Measurements from ENCODE around the gene SLC6A12.

SLC6A12 gene

GRCh38 chr12:174124-174523 lies 39.8 kb downstream of the SLC6A12 start:
- TF ChIP-seq CTCF (IDR thresholded peaks at IDR 0.05; ENCODE audit: low read depth, low read length, missing control alignments): no peak
- no peak overlapping the region for H3K4me3 ChIP-seq (ENCODE audit: low read depth, low read length)
- no peaks in the 10 kb centered on the region for H3K36me3 ChIP-seq (replicated peaks)
- DNase-seq: no peak
- in situ Hi-C loops (cut with HindIII; ENCODE audit: low pct_ligation_motif_present, low sequenced_read_pairs): no loop called here
- no peaks in the 10 kb centered on the region for H3K27me3 ChIP-seq (replicated peaks)
- H3K27ac ChIP-seq: no peak overlapping the region

GRCh38 chr12:172732-173161 lies 41.2 kb downstream of the SLC6A12 start:
- H3K27me3 ChIP-seq (replicated peaks): no peaks in the 10 kb centered on the region
- in situ Hi-C loops (cut with HindIII; ENCODE audit: low pct_ligation_motif_present, low sequenced_read_pairs): no loop called here

GRCh38 chr12:171743-172676 lies 41.9 kb downstream of the SLC6A12 start:
- DNase-seq: no peak
- H3K27me3 ChIP-seq (replicated peaks): no peaks in the 10 kb centered on the region

More at GRCh38 chr12:172732-173161, 41.2 kb downstream of the SLC6A12 start:
- Histone ChIP-seq H3K27ac (no peak overlapping the region), H3K4me3 (ENCODE audit: low read depth, low read length) (no peak overlapping the region), H3K36me3 (replicated peaks) (no peaks in the 10 kb centered on the region)
- no peak for TF ChIP-seq CTCF (IDR thresholded peaks at IDR 0.05; ENCODE audit: low read depth, low read length, missing control alignments)
- no peak for DNase-seq

GRCh38 chr12:171276-171675 lies 42.7 kb downstream of the SLC6A12 start:
- no peaks in the 10 kb centered on the region for H3K27me3 ChIP-seq (replicated peaks)
- no peak for TF ChIP-seq CTCF (IDR thresholded peaks at IDR 0.05; ENCODE audit: low read depth, low read length, missing control alignments)
- no peak overlapping the region for H3K4me3 ChIP-seq (ENCODE audit: low read depth, low read length)
- no peaks in the 10 kb centered on the region for H3K36me3 ChIP-seq (replicated peaks)
- in situ Hi-C loops (cut with HindIII; ENCODE audit: low pct_ligation_motif_present, low sequenced_read_pairs): no loop called here
- no peak for DNase-seq
- no peak overlapping the region for H3K27ac ChIP-seq

More at GRCh38 chr12:171743-172676, 41.9 kb downstream of the SLC6A12 start:
- in situ Hi-C loops (cut with HindIII; ENCODE audit: low pct_ligation_motif_present, low sequenced_read_pairs): no loop called here
- H3K4me3 ChIP-seq (ENCODE audit: low read depth, low read length): no peak overlapping the region
- H3K36me3 ChIP-seq (replicated peaks): no peaks in the 10 kb centered on the region
- no peak for TF ChIP-seq CTCF (IDR thresholded peaks at IDR 0.05; ENCODE audit: low read depth, low read length, missing control alignments)
- H3K27ac ChIP-seq: no peak overlapping the region

- no peak overlapping the region for H3K4me3 ChIP-seq (ENCODE audit: low read depth, low read length)
- H3K27ac ChIP-seq: no peak overlapping the region
- no peaks in the 10 kb centered on the region for H3K27me3 ChIP-seq (replicated peaks)
- no peak for DNase-seq
- TF ChIP-seq CTCF (IDR thresholded peaks at IDR 0.05; ENCODE audit: low read depth, low read length, missing control alignments): no peak
- in situ Hi-C loops (cut with HindIII; ENCODE audit: low pct_ligation_motif_present, low sequenced_read_pairs): no loop called here
- H3K36me3 ChIP-seq (replicated peaks): no peaks in the 10 kb centered on the region
Measured at GRCh38 chr12:170371-171225, 43.4 kb downstream of the SLC6A12 start.
